PFSK-1 (cell line): ENCODE measurements around the gene TMEM238.

Experiments used
- FOXP2 ChIP-seq: optimal IDR thresholded peaks from 2 replicates; pipeline ENCODE3; 2011; ENCODE audit warnings: borderline replicate concordance, control low read depth, inconsistent platforms; ENCODE audit not compliant: insufficient read depth; ENCODE audit errors: extremely low read length, extremely low read depth
- POLR2AphosphoS5 ChIP-seq: IDR thresholded peaks from 2 replicates; pipeline ENCODE4 v1.6.1; 2012; ENCODE audit warnings: low read depth, mild to moderate bottlenecking, control low read depth, low read length, moderate library complexity
- SIN3A ChIP-seq: IDR thresholded peaks from 2 replicates; pipeline ENCODE4 v1.6.1; 2012; ENCODE audit warnings: mild to moderate bottlenecking, low read length, moderate library complexity, borderline replicate concordance; ENCODE audit not compliant: insufficient read depth
- TAF1 ChIP-seq: IDR thresholded peaks from 2 replicates; pipeline ENCODE4 v1.6.1; 2012; ENCODE audit warnings: low read length, control low read depth, borderline replicate concordance; ENCODE audit not compliant: insufficient read depth
- TF ChIP-seq, protein P1 (sequence below), 2 experiments: IDR thresholded peaks; 2 replicates each; pipeline versions ENCODE4 v1.6.1 to v1.8.0; 2011 to 2012; ENCODE audit warnings: low read depth in 2 of 2, low read length in 2 of 2, control low read depth in 1 of 2, inconsistent platforms in 1 of 2, mild to moderate bottlenecking in 1 of 2, moderate library complexity in 1 of 2; ENCODE audit not compliant: insufficient read depth in 1 of 2

Gene TMEM238

DNA sequence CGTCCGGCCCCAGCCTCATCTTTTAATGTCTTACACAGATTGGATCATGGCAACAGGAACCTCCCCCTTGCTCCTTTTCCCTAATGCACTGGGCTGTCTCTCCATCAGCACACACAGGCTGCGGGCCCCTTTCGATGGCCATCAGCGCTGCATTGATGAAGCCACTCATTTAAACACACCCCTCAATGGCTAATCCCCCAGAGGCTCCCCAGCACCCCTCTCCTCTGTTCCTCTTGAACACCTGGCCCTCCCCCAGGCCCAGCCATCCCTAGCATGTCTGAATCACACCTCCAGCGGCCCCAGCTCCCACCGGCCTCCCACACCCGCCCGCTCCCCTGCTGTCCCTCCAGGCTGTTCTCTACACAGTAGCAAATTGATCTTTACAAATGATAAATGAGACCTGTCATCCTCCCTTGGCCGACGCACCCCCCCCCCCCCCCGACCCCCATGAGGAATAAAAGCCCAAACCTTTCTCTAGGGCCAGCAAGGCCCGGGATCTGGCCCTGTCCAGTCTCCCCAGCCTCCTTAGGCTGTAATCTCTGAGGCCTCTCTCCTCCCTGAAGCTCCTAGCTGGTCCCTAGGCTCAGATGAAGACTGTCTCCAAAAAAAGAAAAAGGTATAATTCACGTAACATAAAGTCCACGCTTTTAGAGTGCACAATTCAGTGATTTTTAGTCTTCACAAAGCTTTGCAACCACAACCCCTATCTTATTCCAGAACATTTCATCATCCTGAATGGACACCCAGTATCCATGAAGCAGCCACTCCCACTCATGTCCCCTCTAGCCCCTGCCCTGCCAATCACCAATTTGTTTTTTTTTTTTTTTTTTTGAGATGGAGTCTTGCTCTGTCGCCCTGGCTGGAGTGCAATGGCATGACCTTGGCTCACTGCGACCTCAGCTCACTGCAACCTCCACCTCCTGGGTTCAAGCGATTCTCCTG, 9.0 kb upstream of the TMEM238 start:
- TF ChIP-seq, protein P1, sequence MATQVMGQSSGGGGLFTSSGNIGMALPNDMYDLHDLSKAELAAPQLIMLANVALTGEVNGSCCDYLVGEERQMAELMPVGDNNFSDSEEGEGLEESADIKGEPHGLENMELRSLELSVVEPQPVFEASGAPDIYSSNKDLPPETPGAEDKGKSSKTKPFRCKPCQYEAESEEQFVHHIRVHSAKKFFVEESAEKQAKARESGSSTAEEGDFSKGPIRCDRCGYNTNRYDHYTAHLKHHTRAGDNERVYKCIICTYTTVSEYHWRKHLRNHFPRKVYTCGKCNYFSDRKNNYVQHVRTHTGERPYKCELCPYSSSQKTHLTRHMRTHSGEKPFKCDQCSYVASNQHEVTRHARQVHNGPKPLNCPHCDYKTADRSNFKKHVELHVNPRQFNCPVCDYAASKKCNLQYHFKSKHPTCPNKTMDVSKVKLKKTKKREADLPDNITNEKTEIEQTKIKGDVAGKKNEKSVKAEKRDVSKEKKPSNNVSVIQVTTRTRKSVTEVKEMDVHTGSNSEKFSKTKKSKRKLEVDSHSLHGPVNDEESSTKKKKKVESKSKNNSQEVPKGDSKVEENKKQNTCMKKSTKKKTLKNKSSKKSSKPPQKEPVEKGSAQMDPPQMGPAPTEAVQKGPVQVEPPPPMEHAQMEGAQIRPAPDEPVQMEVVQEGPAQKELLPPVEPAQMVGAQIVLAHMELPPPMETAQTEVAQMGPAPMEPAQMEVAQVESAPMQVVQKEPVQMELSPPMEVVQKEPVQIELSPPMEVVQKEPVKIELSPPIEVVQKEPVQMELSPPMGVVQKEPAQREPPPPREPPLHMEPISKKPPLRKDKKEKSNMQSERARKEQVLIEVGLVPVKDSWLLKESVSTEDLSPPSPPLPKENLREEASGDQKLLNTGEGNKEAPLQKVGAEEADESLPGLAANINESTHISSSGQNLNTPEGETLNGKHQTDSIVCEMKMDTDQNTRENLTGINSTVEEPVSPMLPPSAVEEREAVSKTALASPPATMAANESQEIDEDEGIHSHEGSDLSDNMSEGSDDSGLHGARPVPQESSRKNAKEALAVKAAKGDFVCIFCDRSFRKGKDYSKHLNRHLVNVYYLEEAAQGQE (IDR thresholded peaks at IDR 0.05; ENCODE audit: insufficient read depth in 1 of 2, low read depth in 2 of 2, low read length in 2 of 2), result no peak
- TF ChIP-seq SIN3A (no peak), FOXP2 (no peak), POLR2AphosphoS5 (no peak), TAF1 (no peak)

DNA sequence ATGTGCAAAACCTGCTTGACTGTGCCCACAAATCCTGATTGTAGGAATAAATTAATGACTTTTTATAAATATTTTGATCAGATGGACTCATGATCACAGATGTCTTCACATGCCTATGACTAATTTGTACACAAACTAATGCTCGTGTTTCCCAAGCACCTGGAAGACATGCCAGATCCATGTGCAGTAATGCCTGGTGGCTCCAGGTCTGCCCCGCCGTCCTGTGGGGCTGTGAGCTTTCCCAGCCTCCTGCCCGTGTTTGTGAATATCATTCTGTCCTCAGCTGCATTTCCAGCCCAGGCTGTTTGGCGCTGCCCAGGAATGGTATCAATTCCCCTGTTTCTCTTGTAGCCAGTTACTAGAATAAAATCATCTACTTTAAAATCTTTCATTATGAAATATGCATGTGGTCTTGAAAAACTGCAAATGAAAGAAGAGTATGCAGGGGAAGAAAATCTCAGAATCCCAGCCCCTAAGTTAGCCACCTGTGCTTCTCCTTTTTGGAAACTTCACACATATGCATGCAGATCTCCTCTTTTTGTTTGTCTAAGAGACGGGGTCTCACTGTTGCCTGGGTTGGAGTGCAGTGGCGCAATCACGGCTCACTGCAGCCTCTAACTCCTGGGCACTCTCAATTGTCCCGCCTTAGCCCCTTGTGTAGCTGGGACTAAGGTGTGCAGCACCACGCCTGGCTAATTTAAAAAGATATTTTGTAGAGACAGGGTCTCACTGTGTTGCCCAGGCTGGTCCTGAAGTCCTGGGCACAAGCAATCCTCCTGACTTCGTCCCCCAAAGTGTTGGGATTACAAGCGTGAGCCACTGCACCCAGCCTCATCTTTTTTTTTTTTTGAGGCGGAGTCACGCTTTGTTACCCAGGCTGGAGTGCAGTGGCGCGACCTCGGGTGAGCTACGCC, 7.9 kb upstream of the TMEM238 start:
- TF ChIP-seq FOXP2 (no peak), TAF1 (no peak), POLR2AphosphoS5 (no peak; the same call in 1 of the 2 replicates), SIN3A (no peak)
- TF ChIP-seq, protein P1 (IDR thresholded peaks at IDR 0.05; ENCODE audit: insufficient read depth in 1 of 2, low read depth in 2 of 2, low read length in 2 of 2), result no peak

DNA sequence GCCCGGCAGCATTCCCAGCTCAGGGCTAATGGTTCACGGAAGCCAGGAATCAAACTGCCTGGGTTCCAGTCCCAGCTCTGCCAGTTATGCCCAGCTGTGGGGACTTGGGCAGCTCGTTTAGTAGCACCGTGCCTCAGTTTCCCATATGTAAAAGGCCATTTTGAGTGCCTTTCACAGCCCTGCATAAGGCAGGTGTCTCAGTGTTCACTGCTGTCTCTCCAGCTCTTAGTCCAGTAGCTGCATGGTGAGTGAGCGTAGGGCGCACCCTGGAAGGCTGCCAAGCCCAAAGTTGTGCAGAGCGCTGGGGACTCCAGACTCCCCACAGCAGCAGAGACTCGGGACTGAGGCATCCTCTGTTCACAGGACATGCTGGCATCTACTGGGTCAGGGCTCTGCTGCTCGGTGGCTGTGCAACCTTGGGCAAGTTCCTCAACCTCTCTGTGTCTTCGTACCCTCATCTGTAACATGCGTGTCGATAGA, 7.1 kb upstream of the TMEM238 start:
- peak; percentile 69 for TF ChIP-seq POLR2AphosphoS5
- TF ChIP-seq SIN3A, result no peak
- TF ChIP-seq, protein P1 (IDR thresholded peaks at IDR 0.05; ENCODE audit: insufficient read depth in 1 of 2, low read depth in 2 of 2, low read length in 2 of 2), result no peak

DNA sequence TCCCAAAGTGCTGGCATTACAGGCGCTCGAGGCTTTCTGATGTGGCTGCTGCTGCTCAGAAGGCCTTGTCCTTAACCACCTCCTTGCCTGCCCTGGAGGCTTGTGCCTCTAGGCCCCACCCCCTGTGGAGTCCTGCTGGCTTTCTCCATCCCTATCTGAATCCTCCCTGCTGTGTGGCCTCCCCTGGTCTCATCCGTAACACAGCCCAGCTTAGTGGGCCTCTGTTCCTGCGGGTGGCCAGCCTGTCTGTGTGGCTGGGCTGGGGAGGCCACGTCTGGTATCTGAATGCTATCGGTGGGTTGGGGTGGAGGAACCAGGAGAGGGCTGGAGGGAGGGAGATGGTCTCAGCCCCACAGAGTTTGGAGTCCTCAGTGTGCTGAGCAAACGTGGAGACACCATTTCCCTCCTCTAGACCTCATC, 6.4 kb upstream of the TMEM238 start:
- TF ChIP-seq SIN3A, result no peak
- no peak; the same call in 1 of the 2 replicates for TF ChIP-seq POLR2AphosphoS5
- TF ChIP-seq FOXP2, result no peak
- no peak for TF ChIP-seq TAF1
- TF ChIP-seq, protein P1 (IDR thresholded peaks at IDR 0.05; ENCODE audit: insufficient read depth in 1 of 2, low read depth in 2 of 2, low read length in 2 of 2), result no peak
